Measurements from ENCODE around the gene CDKN2B. TPM values are rescaled to one million over a fixed set of nuclear protein-coding genes. Genes with fewer than 3 reads are reported as not detected.

The CDKN2B gene
- total and polyA plus RNA-seq, 2 experiments from 2014 or later: 0.29 to 0.83 TPM

DNA sequence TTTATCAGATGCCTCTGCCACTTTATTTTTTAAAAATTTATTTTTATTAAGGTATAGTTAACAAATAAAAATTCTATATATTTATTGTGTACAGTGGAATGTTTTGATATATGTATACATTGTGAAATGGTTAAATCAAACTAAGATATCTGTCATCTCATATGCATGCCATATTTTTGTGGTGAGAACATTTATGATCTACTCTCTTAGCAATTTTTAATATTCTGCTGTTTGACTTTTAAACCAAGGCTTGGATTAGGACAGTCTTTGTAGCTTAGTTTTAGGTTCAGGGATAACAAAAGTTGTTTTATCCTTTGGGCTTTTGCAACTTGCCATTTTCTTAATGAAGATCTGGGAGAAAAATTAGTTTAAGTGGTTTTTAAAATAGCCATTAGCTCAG lies 46.0 kb upstream of the CDKN2B start:
- H4K20me1 ChIP-seq (replicated peaks; ENCODE audit: insufficient read depth): no peaks in the 10 kb centered on the region
- no peaks in the 10 kb centered on the region for H3K27me3 Mint-ChIP-seq (ENCODE audit: insufficient read depth, low read depth, poor library complexity)
- H3K4me3 Mint-ChIP-seq: no peak overlapping the region
- H3K27ac ChIP-seq (ENCODE audit: low read depth): no peak overlapping the region
- no peaks in the 10 kb centered on the region for H3K36me3 Mint-ChIP-seq (ENCODE audit: low read depth)
- no peaks in the 10 kb centered on the region for H3K9me2 ChIP-seq (ENCODE audit: insufficient read depth)
- H3K27ac Mint-ChIP-seq: no peak overlapping the region
- no peaks in the 10 kb centered on the region for H3K4me1 Mint-ChIP-seq
- no peaks in the 10 kb centered on the region for H3K79me2 ChIP-seq (replicated peaks; ENCODE audit: insufficient read depth)
- H3K9me3 Mint-ChIP-seq: peaks cover 9% of the 10 kb centered on the region; the same call in 1 of the 3 replicates
- no peaks in the 10 kb centered on the region for H3K27me3 ChIP-seq (ENCODE audit: insufficient read depth)
- no peaks in the 10 kb centered on the region for H3F3A ChIP-seq (replicated peaks; ENCODE audit: low read depth)
- ATAC-seq: no peak
- DNase-seq (ENCODE audit: low spot score): no peak
- no peak overlapping the region for H2AFZ ChIP-seq
- H3K4me1 ChIP-seq (ENCODE audit: insufficient read depth): no peaks in the 10 kb centered on the region
- H3K4me3 ChIP-seq: no peak overlapping the region
- no peak overlapping the region for H3K4me2 ChIP-seq
- no peak for TF ChIP-seq NANOG (IDR thresholded peaks at IDR 0.05; ENCODE audit: borderline replicate concordance)
- TF ChIP-seq JUNB (IDR thresholded peaks at IDR 0.05; ENCODE audit: unreplicated experiment): no peak
- TF ChIP-seq, protein P1, sequence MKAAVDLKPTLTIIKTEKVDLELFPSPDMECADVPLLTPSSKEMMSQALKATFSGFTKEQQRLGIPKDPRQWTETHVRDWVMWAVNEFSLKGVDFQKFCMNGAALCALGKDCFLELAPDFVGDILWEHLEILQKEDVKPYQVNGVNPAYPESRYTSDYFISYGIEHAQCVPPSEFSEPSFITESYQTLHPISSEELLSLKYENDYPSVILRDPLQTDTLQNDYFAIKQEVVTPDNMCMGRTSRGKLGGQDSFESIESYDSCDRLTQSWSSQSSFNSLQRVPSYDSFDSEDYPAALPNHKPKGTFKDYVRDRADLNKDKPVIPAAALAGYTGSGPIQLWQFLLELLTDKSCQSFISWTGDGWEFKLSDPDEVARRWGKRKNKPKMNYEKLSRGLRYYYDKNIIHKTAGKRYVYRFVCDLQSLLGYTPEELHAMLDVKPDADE (IDR thresholded peaks at IDR 0.05): no peak
- TF ChIP-seq CREB1 (CRISPR knock-in tag; IDR thresholded peaks at IDR 0.05; ENCODE audit: low read depth): no peak
- TF ChIP-seq, protein P2, sequence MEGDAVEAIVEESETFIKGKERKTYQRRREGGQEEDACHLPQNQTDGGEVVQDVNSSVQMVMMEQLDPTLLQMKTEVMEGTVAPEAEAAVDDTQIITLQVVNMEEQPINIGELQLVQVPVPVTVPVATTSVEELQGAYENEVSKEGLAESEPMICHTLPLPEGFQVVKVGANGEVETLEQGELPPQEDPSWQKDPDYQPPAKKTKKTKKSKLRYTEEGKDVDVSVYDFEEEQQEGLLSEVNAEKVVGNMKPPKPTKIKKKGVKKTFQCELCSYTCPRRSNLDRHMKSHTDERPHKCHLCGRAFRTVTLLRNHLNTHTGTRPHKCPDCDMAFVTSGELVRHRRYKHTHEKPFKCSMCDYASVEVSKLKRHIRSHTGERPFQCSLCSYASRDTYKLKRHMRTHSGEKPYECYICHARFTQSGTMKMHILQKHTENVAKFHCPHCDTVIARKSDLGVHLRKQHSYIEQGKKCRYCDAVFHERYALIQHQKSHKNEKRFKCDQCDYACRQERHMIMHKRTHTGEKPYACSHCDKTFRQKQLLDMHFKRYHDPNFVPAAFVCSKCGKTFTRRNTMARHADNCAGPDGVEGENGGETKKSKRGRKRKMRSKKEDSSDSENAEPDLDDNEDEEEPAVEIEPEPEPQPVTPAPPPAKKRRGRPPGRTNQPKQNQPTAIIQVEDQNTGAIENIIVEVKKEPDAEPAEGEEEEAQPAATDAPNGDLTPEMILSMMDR (conservative IDR thresholded peaks at IDR 0.05; ENCODE audit: low read depth in 2 of 2): no peak
- TF ChIP-seq ZNF331 (CRISPR knock-in tag; IDR thresholded peaks at IDR 0.05; ENCODE audit: low read depth): no peak
- TF ChIP-seq, protein P3, sequence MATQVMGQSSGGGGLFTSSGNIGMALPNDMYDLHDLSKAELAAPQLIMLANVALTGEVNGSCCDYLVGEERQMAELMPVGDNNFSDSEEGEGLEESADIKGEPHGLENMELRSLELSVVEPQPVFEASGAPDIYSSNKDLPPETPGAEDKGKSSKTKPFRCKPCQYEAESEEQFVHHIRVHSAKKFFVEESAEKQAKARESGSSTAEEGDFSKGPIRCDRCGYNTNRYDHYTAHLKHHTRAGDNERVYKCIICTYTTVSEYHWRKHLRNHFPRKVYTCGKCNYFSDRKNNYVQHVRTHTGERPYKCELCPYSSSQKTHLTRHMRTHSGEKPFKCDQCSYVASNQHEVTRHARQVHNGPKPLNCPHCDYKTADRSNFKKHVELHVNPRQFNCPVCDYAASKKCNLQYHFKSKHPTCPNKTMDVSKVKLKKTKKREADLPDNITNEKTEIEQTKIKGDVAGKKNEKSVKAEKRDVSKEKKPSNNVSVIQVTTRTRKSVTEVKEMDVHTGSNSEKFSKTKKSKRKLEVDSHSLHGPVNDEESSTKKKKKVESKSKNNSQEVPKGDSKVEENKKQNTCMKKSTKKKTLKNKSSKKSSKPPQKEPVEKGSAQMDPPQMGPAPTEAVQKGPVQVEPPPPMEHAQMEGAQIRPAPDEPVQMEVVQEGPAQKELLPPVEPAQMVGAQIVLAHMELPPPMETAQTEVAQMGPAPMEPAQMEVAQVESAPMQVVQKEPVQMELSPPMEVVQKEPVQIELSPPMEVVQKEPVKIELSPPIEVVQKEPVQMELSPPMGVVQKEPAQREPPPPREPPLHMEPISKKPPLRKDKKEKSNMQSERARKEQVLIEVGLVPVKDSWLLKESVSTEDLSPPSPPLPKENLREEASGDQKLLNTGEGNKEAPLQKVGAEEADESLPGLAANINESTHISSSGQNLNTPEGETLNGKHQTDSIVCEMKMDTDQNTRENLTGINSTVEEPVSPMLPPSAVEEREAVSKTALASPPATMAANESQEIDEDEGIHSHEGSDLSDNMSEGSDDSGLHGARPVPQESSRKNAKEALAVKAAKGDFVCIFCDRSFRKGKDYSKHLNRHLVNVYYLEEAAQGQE (IDR thresholded peaks at IDR 0.05; ENCODE audit: unreplicated experiment): no peak
- TF ChIP-seq ZNF114 (CRISPR knock-in tag; IDR thresholded peaks at IDR 0.05): no peak
- no peak for TF ChIP-seq STAT1 (IDR thresholded peaks at IDR 0.05; ENCODE audit: unreplicated experiment)
- no peak for TF ChIP-seq EZH2phosphoT487 (IDR thresholded peaks at IDR 0.05; ENCODE audit: unreplicated experiment)
- TF ChIP-seq, protein P4, sequence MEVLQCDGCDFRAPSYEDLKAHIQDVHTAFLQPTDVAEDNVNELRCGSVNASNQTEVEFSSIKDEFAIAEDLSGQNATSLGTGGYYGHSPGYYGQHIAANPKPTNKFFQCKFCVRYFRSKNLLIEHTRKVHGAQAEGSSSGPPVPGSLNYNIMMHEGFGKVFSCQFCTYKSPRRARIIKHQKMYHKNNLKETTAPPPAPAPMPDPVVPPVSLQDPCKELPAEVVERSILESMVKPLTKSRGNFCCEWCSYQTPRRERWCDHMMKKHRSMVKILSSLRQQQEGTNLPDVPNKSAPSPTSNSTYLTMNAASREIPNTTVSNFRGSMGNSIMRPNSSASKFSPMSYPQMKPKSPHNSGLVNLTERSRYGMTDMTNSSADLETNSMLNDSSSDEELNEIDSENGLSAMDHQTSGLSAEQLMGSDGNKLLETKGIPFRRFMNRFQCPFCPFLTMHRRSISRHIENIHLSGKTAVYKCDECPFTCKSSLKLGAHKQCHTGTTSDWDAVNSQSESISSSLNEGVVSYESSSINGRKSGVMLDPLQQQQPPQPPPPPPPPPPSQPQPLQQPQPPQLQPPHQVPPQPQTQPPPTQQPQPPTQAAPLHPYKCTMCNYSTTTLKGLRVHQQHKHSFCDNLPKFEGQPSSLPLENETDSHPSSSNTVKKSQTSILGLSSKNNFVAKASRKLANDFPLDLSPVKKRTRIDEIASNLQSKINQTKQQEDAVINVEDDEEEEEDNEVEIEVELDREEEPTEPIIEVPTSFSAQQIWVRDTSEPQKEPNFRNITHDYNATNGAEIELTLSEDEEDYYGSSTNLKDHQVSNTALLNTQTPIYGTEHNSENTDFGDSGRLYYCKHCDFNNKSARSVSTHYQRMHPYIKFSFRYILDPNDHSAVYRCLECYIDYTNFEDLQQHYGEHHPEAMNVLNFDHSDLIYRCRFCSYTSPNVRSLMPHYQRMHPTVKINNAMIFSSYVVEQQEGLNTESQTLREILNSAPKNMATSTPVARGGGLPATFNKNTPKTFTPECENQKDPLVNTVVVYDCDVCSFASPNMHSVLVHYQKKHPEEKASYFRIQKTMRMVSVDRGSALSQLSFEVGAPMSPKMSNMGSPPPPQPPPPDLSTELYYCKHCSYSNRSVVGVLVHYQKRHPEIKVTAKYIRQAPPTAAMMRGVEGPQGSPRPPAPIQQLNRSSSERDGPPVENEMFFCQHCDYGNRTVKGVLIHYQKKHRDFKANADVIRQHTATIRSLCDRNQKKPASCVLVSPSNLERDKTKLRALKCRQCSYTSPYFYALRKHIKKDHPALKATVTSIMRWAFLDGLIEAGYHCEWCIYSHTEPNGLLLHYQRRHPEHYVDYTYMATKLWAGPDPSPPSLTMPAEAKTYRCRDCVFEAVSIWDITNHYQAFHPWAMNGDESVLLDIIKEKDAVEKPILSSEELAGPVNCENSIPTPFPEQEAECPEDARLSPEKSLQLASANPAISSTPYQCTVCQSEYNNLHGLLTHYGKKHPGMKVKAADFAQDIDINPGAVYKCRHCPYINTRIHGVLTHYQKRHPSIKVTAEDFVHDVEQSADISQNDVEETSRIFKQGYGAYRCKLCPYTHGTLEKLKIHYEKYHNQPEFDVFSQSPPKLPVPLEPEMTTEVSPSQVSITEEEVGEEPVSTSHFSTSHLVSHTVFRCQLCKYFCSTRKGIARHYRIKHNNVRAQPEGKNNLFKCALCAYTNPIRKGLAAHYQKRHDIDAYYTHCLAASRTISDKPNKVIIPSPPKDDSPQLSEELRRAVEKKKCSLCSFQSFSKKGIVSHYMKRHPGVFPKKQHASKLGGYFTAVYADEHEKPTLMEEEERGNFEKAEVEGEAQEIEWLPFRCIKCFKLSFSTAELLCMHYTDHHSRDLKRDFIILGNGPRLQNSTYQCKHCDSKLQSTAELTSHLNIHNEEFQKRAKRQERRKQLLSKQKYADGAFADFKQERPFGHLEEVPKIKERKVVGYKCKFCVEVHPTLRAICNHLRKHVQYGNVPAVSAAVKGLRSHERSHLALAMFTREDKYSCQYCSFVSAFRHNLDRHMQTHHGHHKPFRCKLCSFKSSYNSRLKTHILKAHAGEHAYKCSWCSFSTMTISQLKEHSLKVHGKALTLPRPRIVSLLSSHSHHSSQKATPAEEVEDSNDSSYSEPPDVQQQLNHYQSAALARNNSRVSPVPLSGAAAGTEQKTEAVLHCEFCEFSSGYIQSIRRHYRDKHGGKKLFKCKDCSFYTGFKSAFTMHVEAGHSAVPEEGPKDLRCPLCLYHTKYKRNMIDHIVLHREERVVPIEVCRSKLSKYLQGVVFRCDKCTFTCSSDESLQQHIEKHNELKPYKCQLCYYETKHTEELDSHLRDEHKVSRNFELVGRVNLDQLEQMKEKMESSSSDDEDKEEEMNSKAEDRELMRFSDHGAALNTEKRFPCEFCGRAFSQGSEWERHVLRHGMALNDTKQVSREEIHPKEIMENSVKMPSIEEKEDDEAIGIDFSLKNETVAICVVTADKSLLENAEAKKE (CRISPR knock-in tag; IDR thresholded peaks at IDR 0.05): no peak
- TF ChIP-seq EZH2 (IDR thresholded peaks at IDR 0.05; ENCODE audit: low read depth, unreplicated experiment): no peak
- TF ChIP-seq POLR2AphosphoS5 (IDR thresholded peaks at IDR 0.05; ENCODE audit: low read depth): no peak
- no peaks in the 10 kb centered on the region for H3K36me3 ChIP-seq (ENCODE audit: insufficient read depth)
